Ishikawa (cell line): Measurements from ENCODE around the gene RALGPS2.

ENCODE experiments used
- CREB1 ChIP-seq: IDR thresholded peaks from 2 replicates; pipeline ENCODE4 v1.6.1; 2012; ENCODE audit warnings: low read depth
- EGR1 ChIP-seq: IDR thresholded peaks from 2 replicates; pipeline ENCODE4 v1.6.1; 2012
- TAF1 ChIP-seq: IDR thresholded peaks from 2 replicates; pipeline ENCODE4 v1.6.1; 2012; ENCODE audit warnings: low read depth, mild to moderate bottlenecking

GRCh38 chr1:178733972-178734371 lies 8.9 kb downstream of the RALGPS2 start:
- TF ChIP-seq CREB1 = no peak
- no peak for TF ChIP-seq TAF1
- no peak for TF ChIP-seq EGR1
